H1 (cell line): Measurements from ENCODE around the gene NDRG4. TPM values are rescaled to one million over a fixed set of nuclear protein-coding genes. Genes with fewer than 3 reads are reported as not detected.

Experiments used
- ASH2L ChIP-seq: fragments of 200-600, 300-600 bp; sonication (generic); IDR thresholded peaks from one replicate; pipeline ENCODE4 v1.7.1; 2017; ENCODE audit warnings: low read length
- BACH1 ChIP-seq: IDR thresholded peaks from 2 replicates; pipeline ENCODE4 v1.6.1; 2012; ENCODE audit warnings: low read length, improper control_type of control experiment
- BCL11A ChIP-seq, 2 experiments: IDR thresholded peaks; one replicate each; pipeline ENCODE4 v1.6.1; 2011; ENCODE audit warnings: low read depth in 2 of 2, low read length in 2 of 2, mild to moderate bottlenecking in 2 of 2
- CHD1 ChIP-seq: IDR thresholded peaks from 2 replicates; pipeline ENCODE4 v1.6.1; 2012; ENCODE audit warnings: low read depth, low read length, improper control_type of control experiment
- CHD2 ChIP-seq: IDR thresholded peaks from 2 replicates; pipeline ENCODE4 v1.6.1; 2012; ENCODE audit warnings: low read length, improper control_type of control experiment
- CHD7 ChIP-seq: fragments of 300-600 bp; sonication (generic); IDR thresholded peaks from 2 replicates; pipeline ENCODE4 v1.7.1; 2012; ENCODE audit warnings: low read length, moderate library complexity, mild to moderate bottlenecking, inconsistent platforms; ENCODE audit not compliant: insufficient replicate concordance
- EGR1 ChIP-seq: IDR thresholded peaks from 2 replicates; pipeline ENCODE4 v1.6.1; 2011; ENCODE audit warnings: low read depth, low read length, borderline replicate concordance
- EP300 ChIP-seq, 2 experiments: IDR thresholded peaks; 1 replicate in 1 of 2; 2 replicates in 1 of 2; pipeline ENCODE4 v1.6.1; 2011 to 2012; ENCODE audit warnings: low read depth in 2 of 2, low read length in 2 of 2, mild to moderate bottlenecking in 2 of 2, borderline replicate concordance in 1 of 2, inconsistent platforms in 1 of 2, moderate library complexity in 1 of 2
- PHF8 ChIP-seq: fragments of 200-600 bp; sonication (generic); conservative IDR thresholded peaks from 2 replicates; pipeline ENCODE4 v1.7.1; 2012; ENCODE audit warnings: low read depth, mild to moderate bottlenecking, inconsistent platforms, low read length, moderate library complexity
- SIN3A ChIP-seq, 2 experiments: IDR thresholded peaks in 1 of 2; conservative IDR thresholded peaks in 1 of 2; 2 replicates each; pipeline ENCODE4 v1.6.1; 2011 to 2012; ENCODE audit warnings: low read length in 2 of 2, improper control_type of control experiment in 1 of 2, low read depth in 1 of 2, mild to moderate bottlenecking in 1 of 2
- TBP ChIP-seq: IDR thresholded peaks from 2 replicates; pipeline ENCODE4 v1.6.1; 2011; ENCODE audit warnings: low read depth, low read length, improper control_type of control experiment
- ZNF274 ChIP-seq: IDR thresholded peaks from 2 replicates; pipeline ENCODE4 v1.7.0; 2012; ENCODE audit warnings: low read length, borderline replicate concordance; ENCODE audit errors: extremely low read depth
- polyA plus RNA-seq, 7 experiments: library from polyadenylated mRNA; depleted of rRNA in 3 of 7; stranded (reverse) in 5 of 7; unstranded in 2 of 7; fragments of >200 nt in 5 of 7; fragments of 200-250 nt in 2 of 7; gene quantifications; 1 replicate in 5 of 7; 2 replicates in 1 of 7; 4 replicates in 1 of 7; pipeline versions ENCODE4 v1.2.1 to v1.2.3, GENCODE V29; 2011 to 2013; ENCODE audit warnings: missing spikeins in 2 of 7, mixed read lengths in 2 of 7
- total RNA-seq: library from RNA; stranded (reverse); fragmentation: NEBNext Ultra II Directional; extraction: Animal tissue kit (Norgen Biotek cat#: 25700); gene quantifications from 2 replicates; pipeline ENCODE4 v1.2.1, GENCODE V29; 2021

NDRG4 gene
- total and polyA plus RNA-seq, 2 of the 8 experiments (the other 6 are each of a cell fraction or from before 2014, with no cell fraction given): 20.8 to 30.9 TPM

- TF ChIP-seq CHD7 (no peak), TBP (no peak), EP300 (IDR thresholded peaks at IDR 0.05; ENCODE audit: borderline replicate concordance in 1 of 2, low read depth in 2 of 2, low read length in 2 of 2) (no peak), SIN3A (conservative IDR thresholded peaks at IDR 0.05 in 1 of 2, IDR thresholded peaks at IDR 0.05 in 1 of 2; ENCODE audit: low read depth in 1 of 2, low read length in 2 of 2) (no peak), BCL11A (IDR thresholded peaks at IDR 0.05; ENCODE audit: low read depth in 2 of 2, low read length in 2 of 2) (no peak), EGR1 (no peak), BACH1 (no peak), CHD2 (no peak), PHF8 (no peak), CHD1 (no peak), ZNF274 (no peak), ASH2L (no peak)
Observed at GRCh38 chr16:58508671-58509251, 8.8 kb downstream of the NDRG4 start (continued).
